Psoas muscle (tissue), 8 donors: Measurements from ENCODE around the gene TBX6. TPM values are rescaled to one million over a fixed set of nuclear protein-coding genes. Genes with fewer than 3 reads are reported as not detected.

Experiments used
- ATAC-seq, 4 donors: fragments of 200-7000 bp; cut with Tn5 transposase; one replicate each; pipeline ENCODE4 v1.9.1; 2020; ENCODE audit warnings: moderate library complexity in 3 of 4, mild to moderate bottlenecking in 2 of 4
- DNase-seq, 2 donors: peaks; one replicate each; pipeline ENCODE4 v3.0.0-alpha.2; 2020
- H3K27ac ChIP-seq: fragments of 200-600 bp; one replicate; pipeline ENCODE4 v1.8.0; 2022
- H3K27me3 ChIP-seq, 3 donors: fragments of 200-600 bp in 1 of 3; one replicate each; pipeline versions ENCODE4 v1.6.1 to v1.8.0; 2013 to 2022; ENCODE audit warnings: low read length in 2 of 3, mild to moderate bottlenecking in 2 of 3, moderate library complexity in 1 of 3; ENCODE audit not compliant: insufficient read depth in 3 of 3
- H3K36me3 ChIP-seq, 2 donors: fragments of 200-600 bp in 1 of 2; one replicate each; pipeline versions ENCODE4 v1.6.1 to v1.8.0; 2013 to 2022; ENCODE audit warnings: low read depth in 1 of 2, mild to moderate bottlenecking in 1 of 2, moderate library complexity in 1 of 2; ENCODE audit not compliant: insufficient read depth in 1 of 2
- H3K4me1 ChIP-seq: fragments of 200-600 bp; one replicate; pipeline ENCODE4 v1.8.0; 2022
- H3K4me3 ChIP-seq: fragments of 200-600 bp; one replicate; pipeline ENCODE4 v1.8.0; 2022; ENCODE audit warnings: mild to moderate bottlenecking
- H3K9me3 ChIP-seq: fragments of 200-600 bp; one replicate; pipeline ENCODE4 v1.8.0; 2022
- WGBS, 3 donors: extraction: QIAGEN DNeasy Blood & Tissue Kit; methylation state at CpG; one replicate each; pipeline versions ENCODE4 v1.1.6 to v1.1.7; 2013; 5-methylcytosine and 5-hydroxymethylcytosine counted together
- intact Hi-C, 2 donors: fragments of 100-400 bp; cut with DNase I; formaldehyde crosslinking; loops; one replicate each; pipeline versions ENCODE4 v1.11.0 to v1.14.2; 2022
- polyA plus RNA-seq, 3 donors: library from polyadenylated mRNA; stranded (reverse); fragments of 200-250 nt; gene quantifications; one replicate each; pipeline ENCODE4 v1.2.3, GENCODE V29; 2013
- total RNA-seq, 4 donors: library from RNA; stranded (reverse); fragmentation: NEBNext Ultra II Directional in 2 of 4; extraction: Animal tissue kit (Norgen Biotek cat#: 25700) in 2 of 4; gene quantifications; one replicate each; pipeline versions ENCODE4 v1.2.1 to v1.2.4, GENCODE V29; 2021 to 2023
- TF ChIP-seq, protein P1 (sequence below): fragments of 200-600 bp; IDR thresholded peaks from one replicate; pipeline ENCODE4 v1.8.0; 2022; ENCODE audit warnings: antibody characterized with exemption
- donor health status: healthy with polysubstance abuse.
- donor health status: DM: no; HTN: no; CAD: no; lungs with moderate emphysema.
- donor health status: Bipolar disorder and iron deficiency.
- donor health status: healthy.
- donor health status: DM: yes; HTN: yes; CAD: no.
- donor health status: DM: no; HTN: no; CAD: no.
- donor health status: DM: no; HTN: no; CAD: no.
- donor health status: DM: yes; HTN: yes; CAD: no.

The TBX6 gene
- total and polyA plus RNA-seq, 7 donors = 0.32 to 1.6 (median 0.76) TPM

DNA sequence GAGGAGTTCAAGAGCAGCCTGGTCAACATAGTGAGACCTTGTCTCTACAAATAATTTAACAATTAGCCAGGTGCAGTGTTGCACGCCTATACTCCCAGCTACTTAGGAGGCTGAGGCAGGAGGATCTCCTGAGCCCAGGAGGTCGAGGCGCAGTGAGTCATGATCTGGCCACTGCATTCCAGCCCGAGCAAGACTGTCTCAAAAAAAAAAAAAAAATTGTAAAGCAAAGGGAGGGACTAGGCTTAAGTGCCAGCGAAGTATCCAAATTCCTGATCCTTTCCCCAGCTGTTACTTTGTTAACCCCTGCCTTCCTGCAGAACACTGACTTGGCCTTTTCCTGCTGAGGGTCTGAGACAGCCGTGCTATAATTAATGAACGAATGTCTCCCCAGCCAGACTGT, 18.9 kb upstream of the TBX6 start:
- H3K27me3 ChIP-seq = no peaks in the 10 kb centered on the region
- no peaks in the 10 kb centered on the region for H3K4me1 ChIP-seq
- intact Hi-C loops = no loop called here
- TF ChIP-seq, protein P1, sequence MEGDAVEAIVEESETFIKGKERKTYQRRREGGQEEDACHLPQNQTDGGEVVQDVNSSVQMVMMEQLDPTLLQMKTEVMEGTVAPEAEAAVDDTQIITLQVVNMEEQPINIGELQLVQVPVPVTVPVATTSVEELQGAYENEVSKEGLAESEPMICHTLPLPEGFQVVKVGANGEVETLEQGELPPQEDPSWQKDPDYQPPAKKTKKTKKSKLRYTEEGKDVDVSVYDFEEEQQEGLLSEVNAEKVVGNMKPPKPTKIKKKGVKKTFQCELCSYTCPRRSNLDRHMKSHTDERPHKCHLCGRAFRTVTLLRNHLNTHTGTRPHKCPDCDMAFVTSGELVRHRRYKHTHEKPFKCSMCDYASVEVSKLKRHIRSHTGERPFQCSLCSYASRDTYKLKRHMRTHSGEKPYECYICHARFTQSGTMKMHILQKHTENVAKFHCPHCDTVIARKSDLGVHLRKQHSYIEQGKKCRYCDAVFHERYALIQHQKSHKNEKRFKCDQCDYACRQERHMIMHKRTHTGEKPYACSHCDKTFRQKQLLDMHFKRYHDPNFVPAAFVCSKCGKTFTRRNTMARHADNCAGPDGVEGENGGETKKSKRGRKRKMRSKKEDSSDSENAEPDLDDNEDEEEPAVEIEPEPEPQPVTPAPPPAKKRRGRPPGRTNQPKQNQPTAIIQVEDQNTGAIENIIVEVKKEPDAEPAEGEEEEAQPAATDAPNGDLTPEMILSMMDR = no peak
- peaks cover 0 to 68% of the 10 kb centered on the region in 2 donors for H3K36me3 ChIP-seq
- 46 to 59% (median 52%) methylated on average over 6 to 7 of the region's 7 CpGs for WGBS, 3 donors
- no peak overlapping the region for H3K4me3 ChIP-seq
- DNase-seq (no peak), ATAC-seq (no peak)
- no peaks in the 10 kb centered on the region for H3K9me3 ChIP-seq
- no peak overlapping the region for H3K27ac ChIP-seq

DNA sequence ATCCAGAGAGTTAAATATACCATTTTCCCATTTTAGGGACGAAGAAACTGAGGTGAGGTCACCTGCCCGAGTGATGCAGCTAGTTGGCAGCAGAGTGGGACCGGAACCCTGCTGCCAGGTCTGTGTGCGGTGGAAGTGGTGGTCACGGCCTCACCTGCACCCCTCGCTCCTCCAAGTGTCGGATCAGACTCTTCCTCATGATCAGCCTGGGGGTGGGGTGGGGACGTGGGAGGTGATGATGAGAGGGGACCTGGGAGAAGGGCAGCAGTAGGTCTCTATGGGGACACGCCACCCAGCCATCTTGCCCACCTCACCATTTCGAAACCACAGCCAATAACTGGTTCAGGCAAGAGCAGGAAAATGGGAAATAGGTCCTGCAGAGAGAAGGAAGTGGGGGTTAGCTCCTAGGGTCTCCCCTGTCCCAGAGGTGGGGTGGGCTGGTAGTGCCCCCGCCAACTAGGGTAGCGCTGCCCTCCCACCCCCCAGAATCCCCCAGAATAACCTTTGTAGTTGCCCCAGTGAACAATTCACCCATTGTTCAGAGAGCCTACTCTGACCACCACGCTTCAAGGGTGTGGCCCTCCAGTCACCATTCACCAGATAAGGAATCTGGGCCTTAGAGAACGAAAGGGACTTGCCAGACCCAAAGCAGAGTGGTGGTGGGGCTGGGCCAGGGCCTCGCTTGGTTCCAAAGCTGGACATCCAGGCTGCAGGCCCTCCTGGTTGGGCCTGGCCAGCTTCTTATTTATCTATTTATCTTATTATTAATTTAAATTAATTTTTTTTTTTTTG, 16.5 kb upstream of the TBX6 start:
- WGBS, 3 donors = 89 to 90% (median 89%) methylated on average over 15 of the region's 15 CpGs
- no peak for ATAC-seq

DNA sequence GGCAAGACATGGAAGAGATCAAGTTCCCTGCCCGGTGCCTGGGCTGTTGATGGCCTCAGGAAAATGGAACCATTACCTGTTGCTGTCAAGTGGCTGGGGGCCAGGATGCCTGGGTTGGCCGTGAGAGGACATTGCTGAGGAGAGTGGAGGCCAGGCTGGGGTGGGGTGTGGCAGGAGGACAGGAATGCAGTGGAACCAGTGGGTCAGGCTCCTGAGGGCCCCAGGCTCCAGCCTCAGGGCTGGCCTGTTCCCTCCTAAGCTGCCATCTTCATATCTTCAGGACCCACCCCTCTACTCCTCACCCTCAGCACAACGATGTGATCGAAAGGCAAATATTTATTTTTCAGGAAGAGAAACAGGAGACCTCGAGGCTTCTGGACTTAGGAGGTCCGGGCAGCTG, 12.8 kb upstream of the TBX6 start:
- DNase-seq (no peak), ATAC-seq (no peak)
- no peaks in the 10 kb centered on the region for H3K4me1 ChIP-seq
- 79 to 91% (median 80%) methylated on average over 6 of the region's 6 CpGs for WGBS, 3 donors
- TF ChIP-seq, protein P1 = no peak
- peaks cover 0 to 44% of the 10 kb centered on the region in 2 donors for H3K36me3 ChIP-seq
- no peaks in the 10 kb centered on the region for H3K9me3 ChIP-seq
- no peaks in the 10 kb centered on the region for H3K27me3 ChIP-seq
- no peak overlapping the region for H3K4me3 ChIP-seq
- intact Hi-C loops = no loop called here
- H3K27ac ChIP-seq = no peak overlapping the region

More for the DNA sequence above, 16.5 kb upstream of the TBX6 start:
- Histone ChIP-seq H3K36me3 (peaks cover 0 to 67% of the 10 kb centered on the region in 2 donors), H3K4me3 (no peak overlapping the region), H3K9me3 (no peaks in the 10 kb centered on the region), H3K4me1 (no peaks in the 10 kb centered on the region), H3K27me3 (no peaks in the 10 kb centered on the region), H3K27ac (no peak overlapping the region)
- DNase-seq = no peak
- TF ChIP-seq, protein P1 = no peak
- intact Hi-C loops = no loop called here

DNA sequence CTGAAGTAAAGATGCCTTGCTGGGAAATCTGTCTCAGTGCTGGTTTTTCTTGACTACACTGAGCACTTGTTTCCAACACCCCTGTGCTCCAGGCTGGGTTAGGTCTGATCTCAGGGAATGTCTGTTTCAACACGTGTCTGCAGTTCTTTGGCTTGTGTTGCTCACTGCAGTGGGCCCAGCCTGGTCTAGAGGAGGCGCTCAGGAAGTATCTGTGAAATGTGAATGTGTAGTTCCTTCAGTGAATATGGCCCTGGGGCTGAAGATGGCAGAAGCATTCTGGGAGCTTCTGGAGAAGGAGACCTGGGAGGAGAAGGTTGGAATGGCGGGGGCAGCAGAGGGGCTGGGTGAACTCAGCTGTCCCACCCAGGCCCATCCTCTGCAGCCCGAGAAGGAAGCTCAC, 12.4 kb upstream of the TBX6 start:
- peaks cover 0 to 42% of the 10 kb centered on the region in 2 donors for H3K36me3 ChIP-seq

More for the DNA sequence above, 12.4 kb upstream of the TBX6 start:
- Histone ChIP-seq H3K9me3 (no peaks in the 10 kb centered on the region), H3K27ac (no peak overlapping the region), H3K4me1 (no peaks in the 10 kb centered on the region), H3K27me3 (no peaks in the 10 kb centered on the region), H3K4me3 (no peak overlapping the region)
- ATAC-seq (no peak), DNase-seq (no peak)
- TF ChIP-seq, protein P1 = no peak
- intact Hi-C loops = no loop called here
- 75 to 83% (median 81%) methylated on average over 4 of the region's 4 CpGs for WGBS, 3 donors
